ENCODE measurements around the gene ADCY5. TPM values are rescaled to one million over a fixed set of nuclear protein-coding genes. Genes with fewer than 3 reads are reported as not detected.

The ADCY5 gene
- total RNA-seq, 2 experiments from 2014 or later, result not detected

DNA sequence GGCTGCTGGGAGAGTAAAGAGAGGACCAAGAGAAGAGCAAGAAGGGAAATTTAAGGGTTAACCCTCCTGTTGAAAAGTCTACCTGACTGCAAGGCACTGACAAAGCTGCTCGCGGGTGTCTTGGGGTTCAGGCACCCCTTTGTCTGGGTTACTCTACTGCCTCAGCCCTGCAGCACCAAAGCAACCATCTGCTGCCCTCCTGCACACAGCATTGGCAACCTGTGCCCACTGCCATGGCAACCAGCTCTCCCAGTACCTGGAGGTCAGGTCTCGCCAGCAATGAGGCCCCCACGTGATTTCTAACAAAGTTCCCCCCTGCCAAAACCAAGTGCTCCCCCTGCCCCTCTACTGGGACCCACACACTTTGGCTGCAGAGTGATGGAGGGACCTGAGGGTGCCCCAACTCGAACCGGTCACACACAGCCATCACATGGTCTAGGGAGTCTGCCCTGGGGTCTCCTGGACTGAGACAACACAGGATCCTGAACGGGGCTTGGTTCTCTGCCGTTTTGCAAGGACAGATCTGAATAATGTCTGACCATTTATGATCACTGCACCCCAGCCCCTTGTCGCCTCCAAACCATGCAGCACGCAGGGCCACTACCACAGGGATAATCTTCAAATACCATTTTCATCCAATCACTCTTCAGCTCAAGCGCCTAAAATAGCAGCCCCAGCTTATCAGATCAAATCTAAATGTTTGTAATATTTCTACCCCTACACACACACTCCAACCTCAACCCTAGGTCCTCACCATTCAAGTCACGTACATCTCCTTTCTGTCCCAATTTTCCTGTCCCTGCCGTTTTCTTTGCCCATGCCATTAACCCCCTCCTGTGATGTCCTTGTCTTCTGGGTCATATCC lies 50.7 kb downstream of the ADCY5 start:
- H3K36me3 Mint-ChIP-seq (ENCODE audit: low read depth), result no peaks in the 10 kb centered on the region
- H3K4me3 Mint-ChIP-seq, result no peak overlapping the region
- peaks cover 16% of the 10 kb centered on the region for H3K27me3 Mint-ChIP-seq (ENCODE audit: low read depth)
- CTCF ChIA-PET, result interaction anchor here (1.5 kb wide), 1 partner anchor 92 kb away, joined by 3 read pairs; no protein-coding TSS in a partner anchor
- ATAC-seq (no peak), DNase-seq (no peak)
- no peak overlapping the region for H3K27ac Mint-ChIP-seq
- POLR2A ChIA-PET, result no interaction called here
- no peaks in the 10 kb centered on the region for H3K4me1 Mint-ChIP-seq (ENCODE audit: low read depth)
- H3K9me3 Mint-ChIP-seq (ENCODE audit: insufficient read depth), result no peaks in the 10 kb centered on the region

DNA sequence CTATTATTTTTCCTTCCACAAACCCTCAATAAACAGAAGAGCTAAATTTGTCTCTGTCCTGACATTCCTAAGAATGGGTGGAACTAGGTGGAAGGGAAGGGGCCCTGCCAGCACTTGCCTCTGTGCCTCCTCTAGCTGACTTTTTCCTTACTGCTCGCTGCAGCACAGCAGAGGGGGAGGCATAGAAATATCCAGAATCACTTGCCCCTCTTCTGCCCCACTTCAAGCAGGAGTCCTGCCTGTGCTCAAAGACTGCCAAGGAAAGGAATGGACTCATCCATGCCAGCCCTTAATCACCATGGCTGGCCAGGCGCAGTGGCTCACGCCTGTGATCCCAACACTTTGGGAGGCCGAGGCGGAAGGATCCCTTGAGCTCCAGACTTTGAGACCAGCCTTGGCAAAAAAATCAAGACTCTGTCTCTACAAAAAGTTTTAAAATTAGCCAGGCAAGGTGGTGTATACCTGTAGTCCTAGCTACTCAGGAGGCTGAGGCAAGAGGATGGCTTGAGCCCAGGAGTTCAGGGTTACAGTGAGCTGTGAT lies 51.8 kb downstream of the ADCY5 start:
- Mint-ChIP-seq H3K4me1 (ENCODE audit: low read depth) (no peaks in the 10 kb centered on the region), H3K36me3 (ENCODE audit: low read depth) (no peaks in the 10 kb centered on the region), H3K27me3 (ENCODE audit: low read depth) (peaks cover 19% of the 10 kb centered on the region), H3K9me3 (ENCODE audit: insufficient read depth) (no peaks in the 10 kb centered on the region), H3K27ac (no peak overlapping the region), H3K4me3 (no peak overlapping the region)
- ChIA-PET CTCF (no interaction called here), POLR2A (no interaction called here)
- ATAC-seq, result no peak
- DNase-seq, result no peak

DNA sequence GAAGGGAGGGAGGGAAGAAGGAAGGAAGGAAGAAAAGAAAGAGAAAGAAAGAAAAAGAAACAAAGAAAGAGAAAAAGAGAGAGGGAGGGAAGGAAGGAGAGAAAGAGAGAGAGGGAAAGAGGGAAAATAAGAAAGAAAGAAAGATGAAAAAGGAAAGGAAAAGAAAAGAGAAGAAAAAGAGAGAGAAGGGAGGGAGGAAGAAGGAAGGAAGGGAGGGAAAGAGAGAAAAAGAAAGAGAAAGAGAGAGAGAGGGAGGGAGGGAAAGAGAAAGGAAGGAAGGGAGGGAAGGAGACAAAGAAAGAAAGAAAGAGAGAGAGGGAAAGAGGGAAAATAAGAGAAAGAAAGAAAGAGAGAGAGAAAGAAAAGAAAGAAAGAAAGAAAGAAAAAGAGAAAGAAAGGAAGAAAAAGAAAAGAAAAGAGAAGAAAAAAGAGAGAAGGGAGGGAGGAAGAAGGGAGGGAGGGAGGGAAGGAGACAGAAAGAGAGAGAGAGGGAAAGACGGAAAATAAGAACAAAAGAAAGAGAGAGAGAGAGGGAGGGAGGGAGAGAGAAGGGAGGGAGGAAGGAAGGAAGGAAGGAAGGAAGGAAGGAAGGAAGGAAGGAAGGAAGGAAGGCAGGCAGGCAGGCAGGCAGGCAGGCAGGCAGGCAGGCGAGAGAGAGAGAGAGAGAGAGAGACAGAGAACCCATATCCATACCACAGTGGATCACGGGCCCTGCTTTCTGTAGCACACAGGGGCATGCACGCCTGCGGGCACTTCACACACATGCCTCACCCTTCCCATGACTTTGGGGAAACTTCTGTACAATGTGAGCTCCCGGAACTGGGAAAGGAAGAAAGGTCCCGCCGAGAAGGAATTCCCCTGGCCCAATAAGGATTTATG lies 52.5 kb downstream of the ADCY5 start:
- DNase-seq (no peak), ATAC-seq (no peak)
- Mint-ChIP-seq H3K9me3 (ENCODE audit: insufficient read depth) (no peaks in the 10 kb centered on the region), H3K4me3 (no peak overlapping the region), H3K27me3 (ENCODE audit: low read depth) (peaks cover 19% of the 10 kb centered on the region), H3K36me3 (ENCODE audit: low read depth) (no peaks in the 10 kb centered on the region), H3K4me1 (ENCODE audit: low read depth) (no peaks in the 10 kb centered on the region), H3K27ac (no peak overlapping the region)
- ChIA-PET POLR2A (no interaction called here), CTCF (no interaction called here)

DNA sequence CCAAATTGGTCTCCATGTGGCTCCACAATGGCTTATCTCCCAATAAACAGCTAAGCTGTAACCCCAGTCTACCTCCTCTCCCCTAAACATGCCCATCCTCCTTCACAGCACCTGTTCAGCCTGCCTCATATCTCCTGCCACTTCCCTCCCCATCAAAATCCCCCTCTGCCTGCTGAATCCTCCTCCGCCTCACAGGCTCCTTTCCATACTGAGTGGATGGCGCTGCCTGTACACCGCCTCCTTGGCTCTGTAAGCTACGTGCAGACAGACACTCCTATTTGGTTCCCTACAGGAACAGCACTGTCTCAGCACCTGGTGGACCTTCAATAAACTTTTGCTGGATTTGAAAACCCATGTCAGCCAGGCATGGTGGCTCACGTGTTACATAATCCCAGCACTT lies 53.7 kb downstream of the ADCY5 start:
- ATAC-seq, result no peak
- Mint-ChIP-seq H3K4me1 (ENCODE audit: low read depth) (no peaks in the 10 kb centered on the region), H3K27me3 (ENCODE audit: low read depth) (peaks cover 19% of the 10 kb centered on the region), H3K4me3 (no peak overlapping the region), H3K27ac (no peak overlapping the region), H3K36me3 (ENCODE audit: low read depth) (no peaks in the 10 kb centered on the region), H3K9me3 (ENCODE audit: insufficient read depth) (no peaks in the 10 kb centered on the region)
- POLR2A ChIA-PET, result no interaction called here
- CTCF ChIA-PET, result no interaction called here
- no peak for DNase-seq

DNA sequence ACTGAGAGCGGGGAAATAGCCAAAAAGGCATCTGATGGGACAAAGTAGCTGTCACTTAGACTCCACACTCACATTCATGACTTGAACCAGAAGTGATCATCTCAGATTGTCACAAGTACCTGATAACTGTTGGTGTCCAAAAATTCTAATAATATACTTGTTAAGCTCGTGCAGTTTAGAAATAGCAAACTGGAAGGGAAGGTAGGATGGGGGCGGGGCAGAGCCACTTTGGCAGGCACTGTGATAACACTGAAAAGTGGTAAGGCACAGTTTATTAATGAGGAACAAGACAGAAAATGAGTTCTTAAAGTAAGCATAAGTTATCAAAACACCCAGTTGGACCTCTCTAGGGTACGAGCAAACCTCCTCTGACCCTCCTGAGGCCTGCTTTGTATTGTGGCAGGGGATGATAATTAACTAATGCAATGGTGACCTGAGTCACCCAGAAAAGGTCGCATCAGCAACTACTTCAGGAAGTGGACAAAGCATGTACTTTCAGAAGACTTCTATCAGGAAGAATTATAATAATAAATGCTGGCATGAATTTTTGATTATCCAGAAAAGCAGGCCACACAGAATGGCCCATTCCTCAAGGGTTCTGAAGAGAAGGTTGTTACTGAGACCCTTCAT lies 54.4 kb downstream of the ADCY5 start:
- Mint-ChIP-seq H3K4me1 (ENCODE audit: low read depth) (no peaks in the 10 kb centered on the region), H3K27ac (no peak overlapping the region), H3K36me3 (ENCODE audit: low read depth) (no peaks in the 10 kb centered on the region), H3K27me3 (ENCODE audit: low read depth) (peaks cover 17% of the 10 kb centered on the region), H3K9me3 (ENCODE audit: insufficient read depth) (no peaks in the 10 kb centered on the region), H3K4me3 (no peak overlapping the region)
- DNase-seq (no peak), ATAC-seq (no peak)
- POLR2A ChIA-PET, result no interaction called here
- CTCF ChIA-PET, result no interaction called here

DNA sequence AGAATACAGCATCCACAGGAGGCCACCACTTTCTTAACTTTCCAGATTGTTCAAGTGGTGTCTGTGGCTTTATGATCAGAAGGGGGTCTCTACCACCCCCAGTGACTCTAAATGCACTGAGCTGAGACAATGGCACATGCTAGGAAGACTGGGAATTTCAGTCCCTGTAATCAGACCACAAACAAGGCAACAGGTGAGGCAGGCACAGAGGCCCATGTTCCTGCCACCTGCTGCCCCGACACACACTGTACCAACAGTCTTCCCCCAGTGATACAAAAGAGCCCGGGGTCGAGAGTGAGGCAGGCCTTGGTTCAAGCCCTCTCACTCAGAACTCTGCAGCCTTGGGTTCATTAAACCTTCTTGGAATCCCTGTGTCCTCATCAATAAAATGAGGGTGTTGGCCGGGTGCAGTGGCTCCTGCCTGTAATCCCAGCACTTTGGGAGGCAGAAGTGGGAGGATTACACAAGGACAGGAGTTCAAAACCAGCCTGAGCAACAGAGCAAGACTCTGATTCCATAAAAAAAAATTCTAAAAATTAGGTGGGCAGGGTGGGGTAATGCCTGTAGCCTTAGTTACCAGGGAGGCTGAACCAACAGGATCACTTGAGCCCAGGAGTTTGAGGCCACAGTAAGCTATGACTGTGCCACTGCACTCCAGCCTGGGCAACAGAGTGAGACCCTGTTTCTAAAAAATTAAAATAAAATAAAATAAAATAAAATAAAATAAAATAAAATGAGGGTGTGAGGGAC lies 55.8 kb downstream of the ADCY5 start:
- Mint-ChIP-seq H3K4me1 (ENCODE audit: low read depth) (no peaks in the 10 kb centered on the region), H3K27ac (no peak overlapping the region), H3K36me3 (ENCODE audit: low read depth) (no peaks in the 10 kb centered on the region), H3K9me3 (ENCODE audit: insufficient read depth) (no peaks in the 10 kb centered on the region), H3K27me3 (ENCODE audit: low read depth) (peaks cover 12% of the 10 kb centered on the region), H3K4me3 (no peak overlapping the region)
- ChIA-PET POLR2A (no interaction called here), CTCF (no interaction called here)
- no peak for ATAC-seq
- no peak for DNase-seq

DNA sequence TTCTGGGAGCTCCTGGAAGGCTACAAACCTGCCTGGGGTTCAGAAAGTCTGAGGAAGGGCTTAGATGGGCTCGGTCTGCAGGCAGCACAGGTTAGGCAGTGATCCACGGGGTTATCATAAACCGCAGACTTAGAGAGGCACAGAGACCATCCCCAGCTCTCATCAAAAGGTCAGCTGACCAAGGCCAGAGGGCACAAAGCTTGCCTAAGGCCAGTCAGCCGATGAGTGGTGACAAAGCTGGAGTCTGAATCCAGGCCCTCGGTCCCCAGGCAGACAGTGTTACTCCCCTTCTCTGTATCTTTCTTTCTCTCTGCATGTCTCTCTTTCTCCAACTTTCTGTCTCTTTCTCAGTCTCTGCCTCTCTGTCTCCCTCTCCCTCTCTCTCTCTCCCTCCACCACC lies 56.5 kb downstream of the ADCY5 start:
- H3K36me3 Mint-ChIP-seq (ENCODE audit: low read depth), result no peaks in the 10 kb centered on the region
- CTCF ChIA-PET, result no interaction called here
- DNase-seq (no peak), ATAC-seq (no peak)
- no peaks in the 10 kb centered on the region for H3K4me1 Mint-ChIP-seq (ENCODE audit: low read depth)
- H3K4me3 Mint-ChIP-seq, result no peak overlapping the region
- H3K27ac Mint-ChIP-seq, result no peak overlapping the region
- POLR2A ChIA-PET, result no interaction called here
- H3K9me3 Mint-ChIP-seq (ENCODE audit: insufficient read depth), result no peaks in the 10 kb centered on the region
- H3K27me3 Mint-ChIP-seq (ENCODE audit: low read depth), result peaks cover 8% of the 10 kb centered on the region

DNA sequence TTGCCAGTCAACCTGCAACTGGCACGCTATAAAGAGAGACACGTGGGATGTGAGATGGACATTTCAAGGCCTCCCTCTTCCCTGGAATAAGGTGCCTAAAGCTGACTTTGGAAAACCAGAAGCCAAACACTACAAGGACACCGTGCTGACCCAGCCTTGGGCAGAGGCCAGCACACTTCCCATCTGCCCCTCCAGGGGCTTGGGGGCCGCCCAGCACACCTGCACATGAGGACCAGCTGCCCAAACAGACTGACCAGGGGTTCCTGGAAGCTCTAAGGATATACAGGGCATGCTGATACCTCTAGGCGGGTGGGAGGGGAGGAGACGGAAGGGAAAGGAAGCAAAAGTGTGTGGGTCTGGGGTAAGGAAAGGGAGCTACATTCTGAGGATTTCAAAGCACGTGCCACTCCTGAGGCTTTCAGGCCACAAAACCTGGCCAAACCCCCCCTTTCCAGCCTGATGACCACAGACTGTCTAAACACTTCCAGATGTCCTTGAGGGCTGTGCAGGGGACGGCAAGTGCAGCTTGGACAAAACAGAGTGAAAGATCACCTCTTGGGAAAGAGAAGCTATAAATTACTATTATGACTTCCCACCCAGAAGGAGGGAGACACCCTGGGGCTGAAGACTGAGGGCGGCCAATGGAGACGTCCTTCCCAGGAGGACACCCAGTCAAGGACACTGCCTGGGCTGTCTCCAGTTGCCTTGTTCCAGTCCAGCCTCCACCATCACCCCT lies 57.9 kb downstream of the ADCY5 start:
- ATAC-seq (no peak), DNase-seq (no peak)
- H3K4me1 Mint-ChIP-seq (ENCODE audit: low read depth), result no peaks in the 10 kb centered on the region
- H3K36me3 Mint-ChIP-seq (ENCODE audit: low read depth), result no peaks in the 10 kb centered on the region
- peaks cover 8% of the 10 kb centered on the region for H3K27me3 Mint-ChIP-seq (ENCODE audit: low read depth)
- no peak overlapping the region for H3K4me3 Mint-ChIP-seq
- ChIA-PET CTCF (interaction anchor here (1.0 kb wide), 1 partner anchor 15 kb away, joined by 4 read pairs; no protein-coding TSS in a partner anchor), POLR2A (interaction anchor here (0.6 kb wide), 1 partner anchor 31 kb away, joined by 3 read pairs; no protein-coding TSS in a partner anchor)
- H3K27ac Mint-ChIP-seq, result no peak overlapping the region
- no peaks in the 10 kb centered on the region for H3K9me3 Mint-ChIP-seq (ENCODE audit: insufficient read depth)

DNA sequence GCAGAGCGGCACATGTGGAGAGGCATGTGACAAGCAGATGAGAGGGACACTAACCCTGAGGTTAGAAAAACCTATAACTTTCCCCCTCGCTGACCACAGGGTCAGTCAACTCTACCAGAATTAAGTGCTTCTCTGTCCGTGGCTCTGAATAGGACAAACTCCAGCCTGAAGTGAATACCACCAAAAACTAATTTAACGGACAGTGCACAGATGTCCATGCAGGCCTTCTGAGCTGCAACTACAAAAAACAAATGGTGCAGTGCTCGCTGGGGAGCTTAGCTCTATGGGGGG lies 59.3 kb downstream of the ADCY5 start:
- ATAC-seq (no peak), DNase-seq (no peak)
- CTCF ChIA-PET, result no interaction called here
- no peaks in the 10 kb centered on the region for H3K9me3 Mint-ChIP-seq (ENCODE audit: insufficient read depth)
- H3K4me1 Mint-ChIP-seq (ENCODE audit: low read depth), result no peaks in the 10 kb centered on the region
- peaks cover 4% of the 10 kb centered on the region for H3K27me3 Mint-ChIP-seq (ENCODE audit: low read depth)
- no peak overlapping the region for H3K27ac Mint-ChIP-seq
- no peak overlapping the region for H3K4me3 Mint-ChIP-seq
- H3K36me3 Mint-ChIP-seq (ENCODE audit: low read depth), result no peaks in the 10 kb centered on the region
- POLR2A ChIA-PET, result no interaction called here

DNA sequence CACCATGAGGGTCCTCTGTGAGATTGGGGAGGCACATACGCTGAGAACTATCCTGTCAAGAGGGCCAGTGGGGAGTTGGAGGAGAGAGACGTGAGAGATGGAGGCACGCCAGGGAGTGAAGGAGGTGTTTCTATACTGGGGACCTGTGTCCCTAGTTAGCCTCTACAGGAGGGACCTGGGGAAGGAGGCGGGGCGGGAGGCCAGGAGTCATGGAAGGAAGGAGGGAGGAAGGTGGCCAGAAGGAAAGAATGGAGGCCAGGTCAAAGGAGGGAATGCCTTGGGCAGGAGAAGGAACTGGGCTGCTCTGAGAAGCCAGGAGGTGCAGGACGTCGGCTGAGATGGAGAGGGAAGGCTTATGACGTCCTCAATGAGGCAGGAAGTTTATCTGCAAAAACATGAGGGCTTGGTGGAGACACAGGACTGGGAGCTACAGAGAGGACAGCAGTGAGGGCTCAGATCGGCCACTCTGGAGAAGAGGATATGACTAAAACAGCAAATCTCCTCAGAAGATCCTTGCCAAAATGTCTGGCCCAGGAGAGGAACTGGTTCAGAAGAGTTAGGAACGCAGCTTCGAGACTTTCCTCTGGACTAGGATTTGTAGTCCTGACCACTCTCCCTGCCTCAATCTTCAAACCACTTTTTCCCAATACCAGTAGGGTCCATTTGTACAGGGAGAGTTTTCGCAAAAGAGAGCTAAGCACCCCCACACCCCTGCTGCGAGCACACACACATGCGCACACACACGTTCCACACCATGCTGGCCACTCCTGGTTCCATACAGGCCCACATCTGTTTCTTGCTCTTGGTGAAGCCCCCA lies 59.9 kb downstream of the ADCY5 start:
- CTCF ChIA-PET, result no interaction called here
- Mint-ChIP-seq H3K9me3 (ENCODE audit: insufficient read depth) (no peaks in the 10 kb centered on the region), H3K4me3 (no peak overlapping the region), H3K4me1 (ENCODE audit: low read depth) (no peaks in the 10 kb centered on the region), H3K27ac (no peak overlapping the region), H3K27me3 (ENCODE audit: low read depth) (peaks cover 4% of the 10 kb centered on the region), H3K36me3 (ENCODE audit: low read depth) (no peaks in the 10 kb centered on the region)
- DNase-seq, result no peak
- ATAC-seq, result no peak
- POLR2A ChIA-PET, result no interaction called here
